Omental fat pad (tissue), 4 donors: ENCODE data around the gene EXD3. TPM values are rescaled to one million over a fixed set of nuclear protein-coding genes. Genes with fewer than 3 reads are reported as not detected.

ENCODE experiments used
- ATAC-seq: fragments of 150-250 bp; one replicate; pipeline ENCODE4 v1.9.1; 2016; ENCODE audit warnings: mild to moderate bottlenecking, moderate library complexity; ENCODE audit not compliant: low FRiP score
- DNase-seq: peaks from one replicate; pipeline ENCODE4 v3.0.0-alpha.2; 2019; ENCODE audit warnings: low spot score
- CTCF ChIP-seq, 3 donors: fragments of 450-650 bp; IDR thresholded peaks; one replicate each; pipeline ENCODE4 v1.5.1; 2016 to 2017; ENCODE audit warnings: antibody characterized with exemption in 3 of 3, mild to moderate bottlenecking in 3 of 3, moderate library complexity in 2 of 3
- total RNA-seq, 4 donors: library from RNA; depleted of rRNA; stranded (reverse); fragments of >200 nt; gene quantifications; one replicate each; pipeline ENCODE4 v1.1.0, GENCODE V29; 2016

The EXD3 gene
- total RNA-seq, 4 donors from 2014 or later, result 8.3 to 18.3 (median 10.5) TPM

GRCh38 chr9:137465000-137465719, 42.2 kb upstream of the EXD3 start:
- no peak for TF ChIP-seq CTCF (IDR thresholded peaks at IDR 0.05)
- no peak for ATAC-seq
- no peak for DNase-seq

GRCh38 chr9:137464291-137464999, 41.5 kb upstream of the EXD3 start:
- TF ChIP-seq CTCF (IDR thresholded peaks at IDR 0.05), result no peak
- no peak for ATAC-seq
- DNase-seq, result no peak

GRCh38 chr9:137463931-137464290, 40.9 kb upstream of the EXD3 start:
- no peak for ATAC-seq
- TF ChIP-seq CTCF (IDR thresholded peaks at IDR 0.05), result no peak
- DNase-seq, result no peak

- TF ChIP-seq CTCF (IDR thresholded peaks at IDR 0.05), result no peak
- ATAC-seq (no peak), DNase-seq (no peak)
These were observed 40.3 kb upstream of the EXD3 start for GRCh38 chr9:137462986-137463930.

- DNase-seq (no peak), ATAC-seq (no peak)
- no peak for TF ChIP-seq CTCF (IDR thresholded peaks at IDR 0.05)
These were observed 39.5 kb upstream of the EXD3 start for GRCh38 chr9:137462396-137462985.

- DNase-seq (no peak), ATAC-seq (peak; percentile 18)
These were observed 38.9 kb upstream of the EXD3 start for GRCh38 chr9:137461663-137462395.

More at GRCh38 chr9:137461663-137462395, 38.9 kb upstream of the EXD3 start:
- no peak for TF ChIP-seq CTCF (IDR thresholded peaks at IDR 0.05)
